Lung (tissue), 12 donors: ENCODE results near the gene HTT. TPM values are rescaled to one million over a fixed set of nuclear protein-coding genes. Genes with fewer than 3 reads are reported as not detected.

Source experiments
- ATAC-seq: fragments of 200-7000 bp; cut with Tn5 transposase; one replicate; pipeline ENCODE4 v1.9.1; 2020; ENCODE audit warnings: moderate number of reproducible peaks; ENCODE audit not compliant: insufficient read depth, low FRiP score
- DNase-seq, 3 donors: peaks; one replicate each; pipeline ENCODE4 v3.0.0-alpha.2; 2013 to 2017
- H3K27ac ChIP-seq, 2 donors: one replicate each; pipeline ENCODE4 v1.5.1; 2013; ENCODE audit warnings: mild to moderate bottlenecking in 2 of 2, moderate library complexity in 2 of 2, control low read depth in 1 of 2, inconsistent platforms in 1 of 2, low read depth in 1 of 2, low read length in 1 of 2
- H3K27me3 ChIP-seq, 3 donors: one replicate each; pipeline ENCODE4 v1.5.1; 2013; ENCODE audit warnings: low read length in 2 of 3; ENCODE audit not compliant: control insufficient read depth in 3 of 3, insufficient read depth in 3 of 3
- H3K36me3 ChIP-seq, 4 donors: one replicate each; pipeline ENCODE4 v1.5.1; 2013; ENCODE audit warnings: low read length in 4 of 4, mild to moderate bottlenecking in 1 of 4, moderate library complexity in 1 of 4; ENCODE audit not compliant: control insufficient read depth in 4 of 4, insufficient read depth in 4 of 4
- H3K4me1 ChIP-seq, 5 donors: one replicate each; pipeline ENCODE4 v1.5.1; 2013; ENCODE audit warnings: low read length in 5 of 5, mild to moderate bottlenecking in 2 of 5, moderate library complexity in 1 of 5; ENCODE audit not compliant: control insufficient read depth in 5 of 5, insufficient read depth in 5 of 5
- H3K4me3 ChIP-seq: one replicate; pipeline ENCODE4 v1.5.1; 2013; ENCODE audit warnings: mild to moderate bottlenecking, control low read depth, moderate library complexity
- H3K9ac ChIP-seq, 2 donors: one replicate each; pipeline ENCODE4 v1.5.1; 2013; ENCODE audit warnings: low read length in 2 of 2, control low read depth in 1 of 2; ENCODE audit not compliant: insufficient read depth in 1 of 2
- H3K9me3 ChIP-seq, 4 donors: one replicate each; pipeline ENCODE4 v1.5.1; 2013; ENCODE audit warnings: low read length in 3 of 4, mild to moderate bottlenecking in 1 of 4, moderate library complexity in 1 of 4; ENCODE audit not compliant: control insufficient read depth in 4 of 4, insufficient read depth in 3 of 4
- CTCF ChIP-seq: IDR thresholded peaks from 2 replicates; pipeline ENCODE4 v1.5.1; 2012; ENCODE audit warnings: mild to moderate bottlenecking; ENCODE audit errors: control extremely low read depth, extremely low read depth
- WGBS, 2 donors: extraction: QIAGEN DNeasy Blood & Tissue Kit; methylation state at CpG; one replicate each; pipeline ENCODE4 v1.1.7; 2013; 5-methylcytosine and 5-hydroxymethylcytosine counted together
- polyA plus RNA-seq, 2 donors: library from polyadenylated mRNA; stranded (reverse); fragments of 200-250 nt; gene quantifications; one replicate each; pipeline ENCODE4 v1.2.1, GENCODE V29; 2013
- total RNA-seq, 2 donors: library from RNA; depleted of rRNA in 1 of 2; stranded (reverse); fragments of >200 nt in 1 of 2; gene quantifications; one replicate each; pipeline ENCODE4 v1.2.1, GENCODE V29; 2014 to 2021
- donor health status: control.
- donor health status: control.
- donor health status: Bipolar disorder and iron deficiency.
- donor health status: healthy.
- donor health status: DM: yes; HTN: yes; CAD: no.

Gene HTT
- total and polyA plus RNA-seq, 4 donors, result 17.0 to 109 (median 48.4) TPM

- Histone ChIP-seq H3K4me1 (peaks cover 0 to 3% (median 0%) of the 10 kb centered on the region in 5 donors), H3K4me3 (no peak overlapping the region), H3K36me3 (peaks cover 11 to 67% (median 61%) of the 10 kb centered on the region in 4 donors), H3K27me3 (no peaks in the 10 kb centered on the region), H3K9me3 (no peaks in the 10 kb centered on the region), H3K9ac (no peak overlapping the region), H3K27ac (no peak overlapping the region)
- whole genome bisulfite sequencing, 2 donors, result 96 to 97% methylated on average over 16 of the region's 16 CpGs
- no peak for TF ChIP-seq CTCF
- no peak for DNase-seq
- no peak for ATAC-seq
These were observed 143.3 kb downstream of the HTT start for GRCh38 chr4:3217771-3218170.

DNA sequence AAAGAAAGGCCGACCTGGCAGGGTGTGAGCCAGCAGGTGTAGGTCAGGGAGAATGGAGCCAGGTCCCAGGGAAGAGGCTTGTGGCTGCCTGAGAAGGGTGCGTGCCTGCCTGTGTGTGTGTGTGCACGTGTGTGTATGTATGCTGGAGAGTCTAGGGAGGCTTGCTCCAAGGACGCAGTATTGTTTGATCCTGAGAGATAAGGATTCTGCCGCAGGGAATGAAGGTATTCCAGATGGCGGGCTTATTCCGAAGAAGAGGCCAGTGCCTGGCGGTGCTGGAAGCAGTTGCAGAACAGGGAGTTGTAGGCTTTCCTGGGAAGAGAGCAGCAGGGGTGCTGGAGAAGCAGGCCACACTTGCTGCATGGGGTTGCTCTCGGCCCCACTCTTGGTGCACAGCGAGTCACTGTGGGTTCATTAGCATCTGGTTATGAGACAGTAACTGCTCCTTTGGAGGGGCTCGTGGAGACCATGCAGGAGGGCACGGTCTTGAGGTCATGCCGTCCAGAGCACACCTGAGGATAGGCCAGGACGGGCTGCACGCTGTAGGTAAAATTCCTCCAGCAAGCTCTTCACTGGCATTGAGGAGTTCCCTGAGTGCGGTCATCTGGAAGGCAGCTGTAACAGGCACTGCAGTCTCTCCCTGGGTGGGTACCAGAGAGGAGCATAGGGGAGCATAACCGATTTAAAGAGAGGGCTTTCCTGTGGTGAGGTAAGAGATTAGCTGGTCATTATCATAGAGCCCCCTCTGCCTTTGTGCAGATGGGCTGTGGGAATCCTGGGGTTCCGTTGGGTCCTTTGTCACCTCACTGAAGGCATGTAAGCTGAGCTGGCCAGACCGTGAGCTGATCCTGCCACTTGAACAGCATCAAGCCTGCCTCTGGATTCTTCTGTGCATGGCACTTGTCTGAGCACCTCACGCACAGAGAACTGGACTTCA lies 144.6 kb downstream of the HTT start:
- Histone ChIP-seq H3K27ac (no peak overlapping the region), H3K4me1 (peaks cover 0 to 3% (median 0%) of the 10 kb centered on the region in 5 donors), H3K4me3 (no peak overlapping the region), H3K9ac (no peak overlapping the region), H3K9me3 (no peaks in the 10 kb centered on the region), H3K36me3 (peaks cover 15 to 68% (median 59%) of the 10 kb centered on the region in 4 donors), H3K27me3 (no peaks in the 10 kb centered on the region)
- 94 to 96% methylated on average over 20 of the region's 20 CpGs for WGBS, 2 donors
- no peak for ATAC-seq
- DNase-seq, result no peak
- TF ChIP-seq CTCF, result no peak

GRCh38 chr4:3219761-3220475 lies 145.4 kb downstream of the HTT start:
- H3K4me1 ChIP-seq, result peaks cover 0 to 3% (median 0%) of the 10 kb centered on the region in 5 donors
- no peaks in the 10 kb centered on the region for H3K9me3 ChIP-seq
- no peak for TF ChIP-seq CTCF
- no peaks in the 10 kb centered on the region for H3K27me3 ChIP-seq
- WGBS, 2 donors, result 70 to 77% methylated on average over 9 of the region's 9 CpGs
- DNase-seq, result no peak
- no peak overlapping the region for H3K4me3 ChIP-seq
- no peak for ATAC-seq
- H3K9ac ChIP-seq, result no peak overlapping the region
- peak overlapping the region in 1 of 2 donors; percentile 11 for H3K27ac ChIP-seq
- H3K36me3 ChIP-seq, result peaks cover 18 to 73% (median 63%) of the 10 kb centered on the region in 4 donors
